ENCODE results near the gene IMMP2L. TPM values are rescaled to one million over a fixed set of nuclear protein-coding genes. Genes with fewer than 3 reads are reported as not detected.

Gene IMMP2L
- polyA plus RNA-seq, 1 donor (not counting 4 experiments of a cell fraction or from before 2014, with no cell fraction given) = 14.1 TPM

DNA sequence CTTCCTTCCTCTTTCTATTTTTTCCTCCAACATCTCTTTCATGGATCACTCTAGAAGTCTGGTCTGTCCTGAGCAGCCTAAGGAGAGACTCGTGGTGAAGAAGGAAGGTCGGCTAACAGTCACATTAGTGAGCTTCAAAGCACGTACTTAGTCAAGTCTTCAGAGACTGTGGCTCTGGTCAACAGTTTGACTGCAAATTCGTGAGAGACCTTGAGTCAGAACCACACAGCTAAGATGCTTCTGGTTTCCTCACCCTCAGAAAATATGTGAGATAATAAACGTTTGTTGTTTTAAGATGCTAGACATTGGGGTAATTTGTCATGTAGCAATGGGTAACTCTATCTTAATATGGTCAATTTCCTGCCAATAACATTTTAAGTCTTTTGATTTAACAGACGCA lies 597.5 kb downstream of the IMMP2L start:
- Histone ChIP-seq H3K9me3 (ENCODE audit: control insufficient read depth, low read depth, low read length) (no peaks in the 10 kb centered on the region), H3K4me2 (ENCODE audit: control insufficient read depth, extremely low read depth, insufficient read depth, low read depth, low read length) (no peak overlapping the region), H3K27me3 (ENCODE audit: control insufficient read depth, extremely low read depth, insufficient read depth, low read length) (no peaks in the 10 kb centered on the region), H3K27ac (ENCODE audit: control insufficient read depth, insufficient read depth, low read length) (no peak overlapping the region), H3K9me1 (ENCODE audit: control insufficient read depth, extremely low read depth, insufficient read depth, low read length) (no peaks in the 10 kb centered on the region), H3K79me2 (ENCODE audit: control insufficient read depth, insufficient read depth, low read length) (no peaks in the 10 kb centered on the region), H3K4me3 (ENCODE audit: control insufficient read depth in 2 of 3, extremely low read depth in 1 of 3, insufficient read depth in 2 of 3, low read depth in 1 of 3, low read length in 3 of 3) (no peak overlapping the region), H3K9ac (ENCODE audit: control insufficient read depth, extremely low read depth, insufficient read depth, low read length) (no peak overlapping the region), H2AFZ (ENCODE audit: control insufficient read depth, low read length) (no peak overlapping the region), H4K20me1 (ENCODE audit: control insufficient read depth, extremely low read depth, insufficient read depth, low read length) (no peaks in the 10 kb centered on the region), H3K4me1 (ENCODE audit: control insufficient read depth, extremely low read depth, insufficient read depth, low read length) (no peaks in the 10 kb centered on the region), H3K36me3 (ENCODE audit: control insufficient read depth in 2 of 2, extremely low read depth in 1 of 2, insufficient read depth in 2 of 2, low read length in 2 of 2) (no peaks in the 10 kb centered on the region)
- no peak for FAIRE-seq
- dilution Hi-C loops (cut with MboI; ENCODE audit: extremely low pct_ligation_motif_present, low sequenced_read_pairs) = no loop called here
- DNase-seq (ENCODE audit: low read depth, low spot score) = no peak
- no peak for TF ChIP-seq EZH2 (IDR thresholded peaks at IDR 0.05; ENCODE audit: low read length)
- TF ChIP-seq, protein P1, sequence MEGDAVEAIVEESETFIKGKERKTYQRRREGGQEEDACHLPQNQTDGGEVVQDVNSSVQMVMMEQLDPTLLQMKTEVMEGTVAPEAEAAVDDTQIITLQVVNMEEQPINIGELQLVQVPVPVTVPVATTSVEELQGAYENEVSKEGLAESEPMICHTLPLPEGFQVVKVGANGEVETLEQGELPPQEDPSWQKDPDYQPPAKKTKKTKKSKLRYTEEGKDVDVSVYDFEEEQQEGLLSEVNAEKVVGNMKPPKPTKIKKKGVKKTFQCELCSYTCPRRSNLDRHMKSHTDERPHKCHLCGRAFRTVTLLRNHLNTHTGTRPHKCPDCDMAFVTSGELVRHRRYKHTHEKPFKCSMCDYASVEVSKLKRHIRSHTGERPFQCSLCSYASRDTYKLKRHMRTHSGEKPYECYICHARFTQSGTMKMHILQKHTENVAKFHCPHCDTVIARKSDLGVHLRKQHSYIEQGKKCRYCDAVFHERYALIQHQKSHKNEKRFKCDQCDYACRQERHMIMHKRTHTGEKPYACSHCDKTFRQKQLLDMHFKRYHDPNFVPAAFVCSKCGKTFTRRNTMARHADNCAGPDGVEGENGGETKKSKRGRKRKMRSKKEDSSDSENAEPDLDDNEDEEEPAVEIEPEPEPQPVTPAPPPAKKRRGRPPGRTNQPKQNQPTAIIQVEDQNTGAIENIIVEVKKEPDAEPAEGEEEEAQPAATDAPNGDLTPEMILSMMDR (optimal IDR thresholded peaks at IDR 0.05 in 1 of 3, IDR thresholded peaks at IDR 0.05 in 1 of 3, conservative IDR thresholded peaks at IDR 0.05 in 1 of 3; ENCODE audit: extremely low read depth in 1 of 3, insufficient read depth in 2 of 3, low read length in 3 of 3) = no peak

DNA sequence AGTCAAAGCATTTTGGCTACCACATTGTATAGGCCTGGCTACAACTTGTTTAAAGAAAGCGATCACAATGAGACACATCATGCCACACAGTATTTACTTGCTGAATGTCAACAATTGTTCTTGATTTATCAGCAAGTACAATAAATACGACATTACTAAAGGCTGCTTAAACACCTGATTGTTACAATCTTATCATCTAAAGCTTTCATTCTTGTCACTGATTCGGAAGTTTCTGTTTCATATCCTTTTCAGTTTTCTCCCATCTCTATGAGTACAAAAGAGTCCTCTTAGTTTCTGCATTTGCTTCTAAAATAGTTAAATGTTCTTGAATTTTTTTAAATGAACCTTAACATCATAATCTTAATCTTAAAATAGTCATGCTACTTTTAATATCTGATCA lies 599.5 kb downstream of the IMMP2L start:
- H3K36me3 ChIP-seq (ENCODE audit: control insufficient read depth in 2 of 2, extremely low read depth in 1 of 2, insufficient read depth in 2 of 2, low read length in 2 of 2) = no peaks in the 10 kb centered on the region
- H3K4me1 ChIP-seq (ENCODE audit: control insufficient read depth, extremely low read depth, insufficient read depth, low read length) = no peaks in the 10 kb centered on the region
- dilution Hi-C loops (cut with MboI; ENCODE audit: extremely low pct_ligation_motif_present, low sequenced_read_pairs) = no loop called here
- DNase-seq (ENCODE audit: low read depth, low spot score) = no peak
- no peak overlapping the region for H3K4me2 ChIP-seq (ENCODE audit: control insufficient read depth, extremely low read depth, insufficient read depth, low read depth, low read length)
- H3K4me3 ChIP-seq (ENCODE audit: control insufficient read depth in 2 of 3, extremely low read depth in 1 of 3, insufficient read depth in 2 of 3, low read depth in 1 of 3, low read length in 3 of 3) = no peak overlapping the region
- H3K27me3 ChIP-seq (ENCODE audit: control insufficient read depth, extremely low read depth, insufficient read depth, low read length) = no peaks in the 10 kb centered on the region
- no peak overlapping the region for H2AFZ ChIP-seq (ENCODE audit: control insufficient read depth, low read length)
- TF ChIP-seq, protein P1 (optimal IDR thresholded peaks at IDR 0.05 in 1 of 3, IDR thresholded peaks at IDR 0.05 in 1 of 3, conservative IDR thresholded peaks at IDR 0.05 in 1 of 3; ENCODE audit: extremely low read depth in 1 of 3, insufficient read depth in 2 of 3, low read length in 3 of 3) = no peak
- no peak for TF ChIP-seq EZH2 (IDR thresholded peaks at IDR 0.05; ENCODE audit: low read length)
- no peak for FAIRE-seq
- no peaks in the 10 kb centered on the region for H4K20me1 ChIP-seq (ENCODE audit: control insufficient read depth, extremely low read depth, insufficient read depth, low read length)
- no peak overlapping the region for H3K9ac ChIP-seq (ENCODE audit: control insufficient read depth, extremely low read depth, insufficient read depth, low read length)
- H3K9me3 ChIP-seq (ENCODE audit: control insufficient read depth, low read depth, low read length) = no peaks in the 10 kb centered on the region
- no peaks in the 10 kb centered on the region for H3K9me1 ChIP-seq (ENCODE audit: control insufficient read depth, extremely low read depth, insufficient read depth, low read length)
- H3K79me2 ChIP-seq (ENCODE audit: control insufficient read depth, insufficient read depth, low read length) = no peaks in the 10 kb centered on the region
- no peak overlapping the region for H3K27ac ChIP-seq (ENCODE audit: control insufficient read depth, insufficient read depth, low read length)

Measured in keratinocyte (primary cell).